ENCODE results near the gene GET4.
"Not testable (repeated sequence)": the region's sequence is repeated elsewhere in the genome, so short reads cannot be mapped to it uniquely, and the experiment has no call there.

The GET4 gene

DNA sequence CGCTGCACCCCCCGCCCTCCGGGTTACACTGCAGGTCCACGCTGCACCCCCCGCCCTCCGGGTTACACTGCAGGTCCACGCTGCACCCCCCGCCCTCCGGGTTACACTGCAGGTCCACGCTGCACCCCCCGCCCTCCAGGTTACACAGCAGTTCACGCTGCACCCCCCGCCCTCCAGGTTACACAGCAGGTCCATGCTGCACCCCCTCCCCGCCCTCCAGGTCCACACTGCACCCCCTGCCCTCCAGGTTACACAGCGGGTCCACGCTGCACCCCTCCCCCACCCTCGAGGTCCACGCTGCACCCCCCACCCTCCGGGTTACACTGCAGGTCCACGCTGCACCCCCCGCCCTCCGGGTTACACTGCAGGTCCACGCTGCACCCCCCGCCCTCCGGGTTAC lies 47.7 kb downstream of the GET4 start:
- H3K4me1 Mint-ChIP-seq (ENCODE audit: low read depth) = peaks cover 44% of the 10 kb centered on the region
- not testable (repeated sequence) for H3K27me3 Mint-ChIP-seq; H3K36me3 Mint-ChIP-seq; H3K27ac Mint-ChIP-seq; H3K4me3 Mint-ChIP-seq; H3K9me3 Mint-ChIP-seq (ENCODE audit: low read depth)

DNA sequence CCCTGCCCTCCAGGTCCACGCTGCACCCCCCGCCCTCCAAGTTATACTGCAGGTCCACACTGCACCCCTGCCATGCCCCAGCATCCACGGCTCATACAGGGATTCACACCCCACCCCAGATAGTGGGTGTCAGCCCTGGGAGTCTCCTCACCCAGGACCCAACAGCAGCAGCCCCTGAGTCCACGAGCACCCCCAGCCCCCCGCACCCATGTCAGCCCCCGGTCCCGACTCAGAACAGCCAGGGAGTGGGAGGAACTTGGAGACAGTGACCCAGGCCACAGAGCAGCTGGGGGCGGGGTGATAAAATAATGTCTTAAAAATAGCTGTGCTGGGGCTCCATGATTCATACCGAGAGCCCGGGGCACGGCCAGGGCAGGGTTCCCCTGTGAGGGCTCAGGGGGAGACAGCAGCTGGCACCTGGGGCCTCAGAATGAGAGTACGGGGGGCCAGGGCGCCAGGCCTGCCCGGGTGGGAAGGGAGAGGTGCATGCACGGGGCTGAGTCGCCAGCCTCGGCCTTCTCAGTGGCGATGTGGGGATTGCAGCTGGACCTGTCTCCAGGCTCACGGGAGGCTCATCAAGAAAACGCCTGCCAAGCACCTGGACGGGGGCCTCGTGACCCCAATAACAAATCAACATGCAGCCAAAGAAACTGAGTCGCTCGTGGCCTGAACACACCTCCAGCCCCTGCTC lies 48.3 kb downstream of the GET4 start:
- no peaks in the 10 kb centered on the region for H3K9me3 Mint-ChIP-seq (ENCODE audit: low read depth)
- peaks cover 3% of the 10 kb centered on the region for H3K36me3 Mint-ChIP-seq
- peaks cover 46% of the 10 kb centered on the region for H3K4me1 Mint-ChIP-seq (ENCODE audit: low read depth)
- no peaks in the 10 kb centered on the region for H3K27me3 Mint-ChIP-seq
- H3K4me3 Mint-ChIP-seq = peak overlapping the region; percentile 82
- H3K27ac Mint-ChIP-seq = peak overlapping the region; percentile 92

DNA sequence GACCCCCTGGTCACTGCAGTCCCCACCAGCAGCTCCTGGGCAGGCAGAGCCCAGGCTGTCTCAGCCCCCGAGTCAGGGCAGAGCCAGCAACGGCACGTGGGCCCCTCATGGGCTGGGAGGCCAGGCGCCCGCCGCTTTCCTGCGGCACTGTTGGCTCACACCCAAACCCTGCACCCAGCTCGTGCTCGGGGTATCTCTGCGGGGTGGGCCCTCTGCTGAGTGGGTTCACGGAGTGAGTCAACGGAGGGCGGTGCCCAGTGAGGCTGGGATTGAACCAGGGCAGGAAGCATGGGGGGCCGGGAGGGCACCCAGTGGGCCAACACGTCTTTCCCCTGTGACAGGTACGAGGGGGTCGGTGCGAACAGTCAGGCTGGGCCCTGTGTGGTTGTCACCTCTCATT lies 49.2 kb downstream of the GET4 start:
- Mint-ChIP-seq H3K9me3 (ENCODE audit: low read depth) (no peaks in the 10 kb centered on the region), H3K36me3 (peaks cover 6% of the 10 kb centered on the region), H3K4me1 (ENCODE audit: low read depth) (peaks cover 47% of the 10 kb centered on the region), H3K27me3 (no peaks in the 10 kb centered on the region), H3K4me3 (peak overlapping the region; percentile 53), H3K27ac (peak overlapping the region; percentile 78)

DNA sequence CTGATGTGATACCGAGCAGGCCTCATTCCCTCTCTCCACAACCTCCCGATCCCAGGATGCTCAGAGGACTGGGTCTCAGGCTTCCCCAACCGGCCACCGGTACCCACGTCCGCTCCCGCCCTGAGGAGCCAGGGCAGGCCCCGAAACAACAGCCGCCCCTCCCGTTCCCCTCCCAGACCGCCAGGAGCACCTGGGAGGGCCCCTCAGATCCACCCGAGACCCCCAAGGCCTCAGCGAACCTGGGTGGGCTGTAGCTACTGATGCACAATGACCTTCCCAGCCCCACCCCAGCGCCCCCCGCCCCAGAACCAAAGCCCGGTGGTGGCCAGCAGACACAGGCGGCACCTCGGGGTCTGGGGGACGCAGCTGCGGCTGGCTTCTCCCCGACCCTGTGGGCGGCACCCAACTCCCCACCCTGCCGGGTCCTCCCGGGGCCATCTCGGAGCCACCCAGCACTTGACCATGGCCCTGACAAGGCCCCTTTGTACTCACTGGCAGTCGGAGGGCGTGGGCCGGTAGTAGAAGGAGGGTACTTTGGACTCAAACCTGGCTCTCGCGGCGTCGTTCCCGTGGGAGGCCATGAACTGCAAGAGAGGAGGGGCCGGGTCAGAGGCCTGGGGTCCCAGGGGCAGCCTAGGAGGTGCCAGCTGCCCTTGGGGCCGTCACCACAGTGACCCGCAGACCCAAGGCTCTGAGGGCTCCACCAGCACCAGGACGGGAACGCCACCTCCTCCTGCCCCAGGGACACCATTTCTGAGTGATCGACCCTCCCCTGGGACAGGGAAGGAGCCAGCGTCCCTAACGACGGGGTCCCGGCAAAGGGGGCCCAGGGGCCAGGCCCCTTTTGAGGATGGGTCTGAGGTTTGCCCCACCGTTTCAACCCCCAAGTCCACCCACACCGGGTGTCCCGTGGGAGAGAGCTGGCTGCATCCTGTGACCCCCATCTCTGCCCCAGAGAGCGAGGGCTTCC lies 50.0 kb downstream of the GET4 start:
- Mint-ChIP-seq H3K27me3 (no peaks in the 10 kb centered on the region), H3K9me3 (ENCODE audit: low read depth) (no peaks in the 10 kb centered on the region), H3K36me3 (peaks cover 6% of the 10 kb centered on the region), H3K4me1 (ENCODE audit: low read depth) (peaks cover 39% of the 10 kb centered on the region), H3K4me3 (peak overlapping the region; percentile 53), H3K27ac (peak overlapping the region; percentile 78)

DNA sequence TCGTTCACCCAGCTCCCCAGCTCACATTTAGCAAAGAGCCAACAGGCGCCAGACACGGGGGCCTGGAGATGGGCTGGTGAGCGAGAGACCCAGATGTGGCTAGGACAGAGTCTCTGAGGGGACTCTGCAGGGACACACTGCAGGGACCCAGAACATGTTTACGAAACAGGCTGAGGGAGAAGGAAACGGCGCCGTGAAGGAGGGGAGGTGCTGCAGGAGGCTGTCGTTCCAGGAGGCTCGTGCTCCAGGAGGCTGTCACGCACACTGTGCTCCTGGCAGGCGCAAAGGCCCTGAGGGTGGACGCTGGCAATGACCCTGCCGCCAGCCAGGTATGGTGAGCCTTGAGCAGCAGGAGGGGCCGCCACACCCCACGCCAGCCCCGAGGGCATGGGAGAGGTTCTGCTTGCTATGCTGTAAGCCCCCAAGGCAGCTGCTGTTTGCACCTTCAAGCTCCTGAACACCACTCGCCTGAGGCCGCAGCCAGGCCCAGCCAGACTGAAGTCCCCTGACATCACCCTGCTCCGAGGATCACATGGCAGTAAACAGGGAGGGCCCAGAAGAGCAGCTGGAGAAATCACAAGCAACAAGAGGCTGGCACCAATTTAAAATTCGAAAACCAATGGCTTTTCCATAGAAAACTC lies 50.8 kb downstream of the GET4 start:
- Mint-ChIP-seq H3K4me1 (ENCODE audit: low read depth) (peaks cover 37% of the 10 kb centered on the region), H3K27ac (peak overlapping the region; percentile 58), H3K36me3 (peaks cover 6% of the 10 kb centered on the region), H3K4me3 (no peak overlapping the region), H3K9me3 (ENCODE audit: low read depth) (no peaks in the 10 kb centered on the region), H3K27me3 (no peaks in the 10 kb centered on the region)

DNA sequence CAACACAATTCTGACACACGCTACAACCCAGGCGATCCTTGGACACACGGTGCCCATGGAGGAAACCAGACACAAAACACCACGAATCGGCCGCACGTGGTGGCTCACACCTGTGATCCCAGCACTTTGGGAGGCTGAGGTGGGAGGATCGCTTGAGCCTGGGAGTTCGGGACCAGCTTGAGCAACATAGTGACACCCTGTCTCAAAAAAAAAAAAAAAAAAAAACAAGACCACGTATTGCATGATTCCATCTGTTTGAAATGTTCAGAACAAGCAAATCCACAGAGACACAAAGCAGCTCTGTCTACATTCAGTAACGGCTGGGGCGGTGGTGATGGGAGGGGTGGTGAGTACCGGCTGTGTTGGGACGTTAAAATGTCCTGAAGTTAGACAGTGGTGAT lies 53.0 kb downstream of the GET4 start:
- H3K4me1 Mint-ChIP-seq (ENCODE audit: low read depth) = peaks cover 32% of the 10 kb centered on the region
- H3K9me3 Mint-ChIP-seq (ENCODE audit: low read depth) = no peaks in the 10 kb centered on the region
- H3K27ac Mint-ChIP-seq = peak overlapping the region; percentile 52
- H3K27me3 Mint-ChIP-seq = no peaks in the 10 kb centered on the region
- H3K36me3 Mint-ChIP-seq = peaks cover 6% of the 10 kb centered on the region
- no peak overlapping the region for H3K4me3 Mint-ChIP-seq

DNA sequence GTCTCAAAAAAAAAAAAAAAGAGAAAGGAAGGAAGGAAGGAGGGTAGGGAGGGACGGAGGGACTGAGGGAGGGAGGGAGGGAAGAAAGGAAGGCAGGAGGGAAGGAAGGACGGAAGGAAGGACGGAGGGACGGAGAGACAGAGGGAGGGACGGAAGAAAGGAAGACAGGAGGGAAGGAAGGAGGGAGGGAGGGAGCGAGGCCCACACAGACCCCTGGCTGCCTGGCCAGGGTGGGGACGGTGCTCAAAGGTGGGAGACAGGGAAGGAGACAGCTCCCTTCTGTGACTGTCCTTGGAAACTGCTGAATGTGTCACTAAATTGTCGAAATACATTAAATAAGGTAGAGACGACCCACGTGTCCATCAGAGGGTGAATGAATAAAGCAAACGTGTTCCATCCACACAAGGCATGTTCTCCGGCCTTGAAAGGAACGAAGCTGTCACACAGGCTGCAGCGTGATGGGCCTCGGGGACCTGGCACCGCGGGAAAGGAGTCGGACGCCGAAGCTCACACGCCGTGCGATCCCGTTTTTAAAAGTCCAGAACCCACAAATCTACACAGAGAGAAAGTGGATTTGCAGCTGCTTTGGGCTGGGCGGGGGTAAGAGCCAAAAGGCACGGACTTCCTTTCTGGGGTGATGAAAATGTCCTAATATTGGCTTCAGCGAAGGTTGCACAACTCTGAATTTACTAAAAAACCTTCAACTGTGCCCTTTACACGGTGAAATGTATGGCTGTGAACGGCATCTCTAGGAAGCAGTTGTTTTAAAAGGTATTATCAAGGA lies 54.8 kb downstream of the GET4 start:
- no peaks in the 10 kb centered on the region for H3K9me3 Mint-ChIP-seq (ENCODE audit: low read depth)
- H3K27ac Mint-ChIP-seq = no peak overlapping the region
- peaks cover 23% of the 10 kb centered on the region for H3K4me1 Mint-ChIP-seq (ENCODE audit: low read depth)
- H3K36me3 Mint-ChIP-seq = peaks cover 6% of the 10 kb centered on the region
- no peak overlapping the region for H3K4me3 Mint-ChIP-seq
- no peaks in the 10 kb centered on the region for H3K27me3 Mint-ChIP-seq

DNA sequence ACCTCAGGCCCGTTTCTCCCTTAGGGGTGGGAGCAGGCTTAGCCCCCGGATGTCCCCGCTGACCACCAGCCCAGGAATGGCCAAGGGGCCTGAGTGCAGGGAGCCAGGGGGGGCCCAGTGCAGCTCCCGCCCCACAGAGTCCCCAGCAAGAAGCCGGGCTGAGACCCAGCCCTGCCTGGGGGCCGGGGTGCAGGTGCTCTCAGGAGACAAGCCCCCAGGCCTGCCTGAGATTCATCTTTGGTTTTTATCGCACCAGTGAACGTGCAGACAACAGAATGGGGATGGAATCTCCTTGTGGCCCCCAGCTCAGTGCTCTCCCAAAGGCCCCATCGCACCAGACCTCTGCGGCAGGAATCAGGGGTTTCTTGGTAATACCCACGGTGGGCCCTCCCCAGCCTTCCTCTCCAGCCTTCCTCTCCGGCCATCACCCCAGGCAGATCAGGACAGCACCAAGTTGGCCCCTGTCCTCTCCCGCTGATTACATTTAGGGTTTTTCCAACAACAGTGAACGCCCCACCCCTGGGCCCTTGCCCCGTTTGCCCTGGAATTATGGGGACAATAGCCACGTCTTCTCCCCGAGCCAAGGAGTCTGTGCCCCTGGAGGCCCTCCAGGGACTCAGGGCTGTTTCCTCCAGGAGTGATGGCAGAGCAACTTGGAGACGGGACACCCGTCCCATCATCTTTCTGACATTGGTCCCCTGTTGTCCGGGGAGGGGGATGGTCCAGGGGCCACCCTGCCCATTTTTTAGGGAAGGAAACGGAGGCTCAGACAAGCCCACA lies 55.7 kb downstream of the GET4 start:
- peaks cover 11% of the 10 kb centered on the region for H3K36me3 Mint-ChIP-seq

DNA sequence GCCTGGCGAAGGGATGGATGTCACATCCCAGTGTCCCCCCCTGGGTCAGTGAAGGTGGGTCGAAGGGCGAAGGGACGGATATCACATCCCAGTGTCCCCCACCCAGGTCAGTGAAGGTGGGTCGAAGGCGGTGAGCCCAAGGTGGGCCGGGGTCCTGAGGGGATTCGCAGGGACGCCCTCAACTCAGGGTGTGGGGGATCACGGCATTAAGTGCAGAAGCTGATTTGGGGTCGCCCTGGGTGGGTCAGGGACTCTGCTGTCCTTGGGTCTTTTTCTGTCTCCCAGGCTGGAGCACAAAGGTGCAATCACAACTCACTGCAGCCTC lies 56.3 kb downstream of the GET4 start:
- H3K27ac Mint-ChIP-seq = no peak overlapping the region
- no peaks in the 10 kb centered on the region for H3K27me3 Mint-ChIP-seq
- peaks cover 24% of the 10 kb centered on the region for H3K4me1 Mint-ChIP-seq (ENCODE audit: low read depth)
- no peak overlapping the region for H3K4me3 Mint-ChIP-seq
- H3K36me3 Mint-ChIP-seq = peaks cover 11% of the 10 kb centered on the region
- no peaks in the 10 kb centered on the region for H3K9me3 Mint-ChIP-seq (ENCODE audit: low read depth)

More for the DNA sequence above, 55.7 kb downstream of the GET4 start:
- H3K27ac Mint-ChIP-seq = no peak overlapping the region
- no peaks in the 10 kb centered on the region for H3K9me3 Mint-ChIP-seq (ENCODE audit: low read depth)
- no peaks in the 10 kb centered on the region for H3K27me3 Mint-ChIP-seq
- no peak overlapping the region for H3K4me3 Mint-ChIP-seq
- H3K4me1 Mint-ChIP-seq (ENCODE audit: low read depth) = peaks cover 27% of the 10 kb centered on the region

DNA sequence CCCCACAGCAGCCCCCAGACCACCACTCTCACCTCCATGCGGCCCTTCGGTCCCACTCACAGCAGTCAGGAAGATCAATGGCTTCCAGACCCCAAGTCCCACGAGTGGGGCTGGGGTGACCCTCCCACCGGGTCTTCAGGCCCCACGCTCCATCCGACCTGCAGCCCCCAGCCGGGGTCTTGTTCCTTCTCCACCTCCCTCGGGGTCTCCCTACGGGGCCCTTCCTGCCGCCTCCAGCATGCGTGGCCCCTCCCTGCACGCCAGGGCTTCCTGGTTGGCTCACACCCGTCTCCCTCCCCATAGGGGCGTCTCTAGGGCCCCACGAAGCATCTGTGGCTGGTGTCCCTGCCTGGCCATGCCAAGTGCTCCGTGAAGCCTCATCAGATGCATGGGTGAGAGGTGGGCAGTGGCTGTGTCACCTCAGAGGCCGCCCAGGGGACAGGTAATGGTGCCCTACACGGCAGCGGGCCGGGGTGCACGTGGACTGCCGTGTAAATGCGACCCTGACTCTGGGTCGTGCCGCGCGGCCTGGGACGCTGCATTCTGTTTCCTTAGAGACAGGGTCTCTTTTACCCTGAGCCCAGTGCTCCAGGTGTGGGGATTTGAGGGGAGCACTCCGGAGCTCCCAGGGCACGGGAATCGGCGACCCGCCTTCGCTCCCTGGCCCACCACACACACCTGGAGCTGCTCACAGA lies 58.3 kb downstream of the GET4 start:
- Mint-ChIP-seq H3K36me3 (peaks cover 8% of the 10 kb centered on the region), H3K27me3 (no peaks in the 10 kb centered on the region), H3K4me3 (no peak overlapping the region), H3K27ac (no peak overlapping the region), H3K4me1 (ENCODE audit: low read depth) (peaks cover 19% of the 10 kb centered on the region), H3K9me3 (ENCODE audit: low read depth) (no peaks in the 10 kb centered on the region)

DNA sequence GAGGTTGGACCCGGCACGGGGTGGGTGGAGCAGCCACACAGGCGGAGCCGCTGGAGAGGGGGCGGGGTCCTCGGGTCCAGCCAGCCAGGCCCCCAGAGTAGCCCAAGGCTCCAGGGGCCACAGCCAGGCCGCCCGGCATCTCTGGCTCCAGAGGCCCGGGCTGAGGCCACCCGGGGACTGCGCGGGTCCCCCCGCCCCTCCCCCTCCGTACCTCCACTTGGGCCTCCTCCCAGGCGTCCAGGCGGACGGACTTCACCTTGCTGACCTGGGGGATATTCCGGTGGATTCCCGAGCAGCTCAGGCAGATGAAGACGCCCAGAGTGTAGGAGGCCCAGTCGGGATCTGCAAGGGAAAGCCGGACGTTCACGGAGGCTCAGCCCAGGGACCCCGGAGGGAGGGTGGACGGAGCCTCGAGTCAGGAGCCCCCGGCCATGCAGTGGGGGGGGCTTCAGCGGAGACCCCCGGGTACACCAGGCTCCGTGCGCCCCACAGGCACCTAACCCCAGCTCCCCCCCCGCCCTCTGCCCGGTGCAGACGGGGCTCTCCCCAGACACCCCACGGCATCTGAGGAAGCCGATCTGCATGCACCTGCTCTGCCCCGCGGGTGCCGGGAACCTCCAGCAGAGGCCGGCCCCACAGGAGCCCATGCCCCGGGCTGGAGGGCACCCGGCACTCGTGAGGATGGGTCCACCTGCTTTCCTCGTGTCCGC lies 59.0 kb downstream of the GET4 start:
- Mint-ChIP-seq H3K4me3 (no peak overlapping the region), H3K4me1 (ENCODE audit: low read depth) (peaks cover 18% of the 10 kb centered on the region), H3K9me3 (ENCODE audit: low read depth) (no peaks in the 10 kb centered on the region), H3K27ac (no peak overlapping the region), H3K36me3 (peaks cover 8% of the 10 kb centered on the region), H3K27me3 (no peaks in the 10 kb centered on the region)

DNA sequence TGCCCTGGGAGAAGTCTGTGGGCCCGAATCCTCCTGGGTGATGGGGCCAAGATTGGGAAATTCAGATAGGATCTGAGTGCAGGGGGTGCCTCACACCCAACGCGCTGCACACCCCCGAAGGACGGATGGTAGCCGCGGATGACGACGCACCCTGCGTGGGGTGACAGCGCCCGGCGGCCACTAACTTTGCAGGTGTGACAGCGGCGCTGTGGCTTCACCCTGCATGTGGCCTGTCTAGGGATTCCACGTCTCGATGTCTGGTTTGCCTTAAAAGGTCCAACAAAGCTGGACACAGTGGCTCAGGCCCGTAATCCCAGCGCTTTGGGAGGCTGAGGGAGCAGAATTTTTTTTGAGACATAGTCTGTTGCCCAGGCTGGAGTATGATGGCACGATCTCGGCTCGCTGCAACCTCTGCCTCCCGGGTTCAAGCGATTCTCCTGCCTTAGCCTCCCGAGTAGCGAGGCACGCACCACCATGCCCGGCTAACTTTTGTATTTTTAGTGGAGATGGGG lies 59.6 kb downstream of the GET4 start:
- peak overlapping the region; percentile 54 for H3K27ac Mint-ChIP-seq

More for the DNA sequence above, 59.6 kb downstream of the GET4 start:
- H3K9me3 Mint-ChIP-seq (ENCODE audit: low read depth) = no peaks in the 10 kb centered on the region
- no peak overlapping the region for H3K4me3 Mint-ChIP-seq
- H3K36me3 Mint-ChIP-seq = peaks cover 11% of the 10 kb centered on the region
- peaks cover 24% of the 10 kb centered on the region for H3K4me1 Mint-ChIP-seq (ENCODE audit: low read depth)
- no peaks in the 10 kb centered on the region for H3K27me3 Mint-ChIP-seq
